Astrocyte (in vitro differentiated cells and primary cell): ENCODE results near the gene HLTF.

Experiments used
- CTCF ChIP-seq: IDR thresholded peaks from 2 replicates; pipeline ENCODE4 v1.5.1; 2011; ENCODE audit warnings: low read depth, mild to moderate bottlenecking, inconsistent platforms, low read length, moderate library complexity; ENCODE audit not compliant: insufficient read depth
- EZH2 ChIP-seq: IDR thresholded peaks from 2 replicates; pipeline ENCODE4 v1.6.1; 2012; ENCODE audit warnings: mild to moderate bottlenecking, low read length, inconsistent platforms; ENCODE audit not compliant: insufficient read depth

DNA sequence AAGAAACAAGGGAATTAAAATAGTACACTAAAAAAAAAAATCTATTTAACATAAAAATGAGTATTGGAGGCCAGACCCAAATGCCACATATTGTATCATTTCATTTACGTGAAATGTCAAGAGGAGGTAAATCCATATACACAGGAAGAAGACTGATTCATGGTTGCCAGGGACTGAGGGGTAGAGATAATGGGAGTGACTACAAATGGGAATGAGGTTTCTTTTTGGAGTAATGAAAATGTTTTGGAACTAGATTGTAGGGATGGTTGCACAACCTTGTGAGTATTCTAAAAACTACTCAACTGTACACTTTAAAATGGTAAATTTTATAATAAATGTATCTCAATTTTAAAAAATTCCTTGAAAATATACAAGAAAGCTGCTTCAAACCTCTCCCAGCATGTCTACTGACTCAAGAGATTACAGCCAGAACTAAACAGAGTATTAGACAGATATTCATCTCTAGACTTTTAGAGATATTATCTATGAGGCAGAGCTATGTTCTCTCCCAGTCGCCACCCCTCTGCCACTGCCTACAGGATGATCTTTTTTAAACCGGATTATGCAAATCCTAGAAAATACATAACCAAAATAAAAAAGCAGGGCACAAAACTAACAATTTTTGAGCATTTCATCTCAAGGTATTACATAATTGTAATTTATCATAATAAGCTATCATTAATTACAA, 6.2 kb downstream of the HLTF start:
- no peak for TF ChIP-seq EZH2
- no peak for TF ChIP-seq CTCF
